Breast epithelium (tissue), 4 donors: ENCODE measurements around the gene KANSL1L. TPM values are rescaled to one million over a fixed set of nuclear protein-coding genes. Genes with fewer than 3 reads are reported as not detected.

Source experiments
- DNase-seq, 2 donors: peaks; one replicate each; pipeline ENCODE4 v3.0.0-alpha.2; 2019; ENCODE audit warnings: low spot score in 2 of 2
- H3K27ac ChIP-seq, 2 donors: fragments of 200-600 bp; sonication (generic) in 1 of 2; one replicate each; pipeline ENCODE4 v1.5.1; 2016 to 2019; ENCODE audit warnings: mild to moderate bottlenecking in 1 of 2
- H3K27me3 ChIP-seq, 2 donors: fragments of 200-600 bp; sonication (generic) in 1 of 2; one replicate each; pipeline versions ENCODE4 v1.5.1 to v1.6.0; 2017 to 2019; ENCODE audit warnings: control low read depth in 1 of 2, mild to moderate bottlenecking in 1 of 2
- H3K36me3 ChIP-seq: fragments of 200-600 bp; one replicate; pipeline ENCODE4 v1.5.1; 2019
- H3K4me1 ChIP-seq, 2 donors: fragments of 200-600 bp; sonication (generic); one replicate each; pipeline ENCODE4 v1.5.1; 2016 to 2019; ENCODE audit warnings: control low read depth in 1 of 2
- H3K4me3 ChIP-seq, 3 donors: fragments of 200-600 bp; sonication (generic); 1 replicate in 2 of 3; 2 replicates in 1 of 3; pipeline ENCODE4 v1.5.1; 2016 to 2019; ENCODE audit warnings: mild to moderate bottlenecking in 3 of 3, moderate library complexity in 2 of 3
- H3K9me3 ChIP-seq, 2 donors: fragments of 200-600 bp; sonication (generic) in 1 of 2; one replicate each; pipeline ENCODE4 v1.5.1; 2016 to 2019; ENCODE audit warnings: control low read depth in 1 of 2
- POLR2A ChIP-seq: fragments of 450-650 bp; IDR thresholded peaks from one replicate; pipeline ENCODE4 v1.6.1; 2016; ENCODE audit warnings: antibody characterized with exemption, mild to moderate bottlenecking, moderate library complexity
- POLR2AphosphoS5 ChIP-seq, 3 donors: sonication (generic); formaldehyde crosslinking; IDR thresholded peaks; one replicate each; pipeline ENCODE4 v1.6.1; 2017; ENCODE audit warnings: antibody characterized with exemption in 3 of 3
- intact Hi-C: fragments of 100-400 bp; cut with DNase I; formaldehyde crosslinking; loops from one replicate; pipeline ENCODE4 v1.15.1; 2023; ENCODE audit warnings: low total_unique reads
- total RNA-seq, 3 donors: library from RNA; depleted of rRNA; stranded (reverse); fragments of >200 nt; gene quantifications; one replicate each; pipeline ENCODE4 v1.1.0, GENCODE V29; 2016
- TF ChIP-seq, protein P1 (sequence below), 3 donors: fragments of 450-650 bp; IDR thresholded peaks; one replicate each; pipeline ENCODE4 v1.5.1; 2016 to 2017; ENCODE audit warnings: antibody characterized with exemption in 3 of 3, mild to moderate bottlenecking in 3 of 3, moderate library complexity in 3 of 3

KANSL1L gene
- total RNA-seq, 3 donors from 2014 or later = 40.3 to 55.8 (median 52.8) TPM

DNA sequence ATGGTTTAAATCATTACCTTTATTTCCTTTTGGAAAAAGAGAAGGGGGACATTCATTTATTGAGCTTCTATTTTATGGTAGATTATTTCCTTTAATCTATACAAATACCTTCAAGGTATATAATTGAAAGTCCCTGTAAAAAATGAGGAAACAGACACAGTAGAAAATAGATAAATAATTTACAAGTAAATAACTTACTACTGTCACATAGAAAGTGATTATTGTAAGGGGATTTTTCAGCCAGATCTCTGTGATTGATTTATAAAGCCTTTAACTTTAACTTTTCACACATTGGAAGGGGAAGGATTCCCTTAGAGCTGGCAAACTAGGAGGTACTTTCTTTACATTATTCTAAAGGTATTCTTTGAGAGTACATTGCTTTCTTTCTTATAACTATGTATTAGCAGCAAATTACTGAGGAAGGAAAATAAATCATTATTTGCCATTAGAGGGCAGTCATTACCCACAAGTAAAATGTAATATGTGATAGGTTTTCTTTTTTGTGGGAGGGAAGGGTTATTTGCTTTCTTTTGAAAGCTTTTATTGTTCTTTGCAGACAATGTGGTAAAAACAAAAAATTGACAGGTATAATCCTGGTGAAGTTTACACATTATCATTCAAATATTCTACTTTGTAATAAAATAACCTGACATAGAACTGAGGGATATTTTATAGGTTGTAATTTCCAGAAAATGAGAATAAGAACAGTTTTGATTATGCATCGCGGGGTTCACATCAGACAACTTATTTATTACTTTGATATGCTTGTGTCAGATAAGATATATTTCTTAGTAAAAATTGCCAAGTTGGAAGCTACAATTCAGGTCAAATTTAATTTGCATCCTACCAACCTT, 193.6 kb downstream of the KANSL1L start:
- intact Hi-C loops = no loop called here
- no peaks in the 10 kb centered on the region for H3K36me3 ChIP-seq
- no peaks in the 10 kb centered on the region for H3K9me3 ChIP-seq
- no peak overlapping the region for H3K27ac ChIP-seq
- TF ChIP-seq POLR2AphosphoS5 (IDR thresholded peaks at IDR 0.05) (no peak), POLR2A (no peak)
- TF ChIP-seq, protein P1, sequence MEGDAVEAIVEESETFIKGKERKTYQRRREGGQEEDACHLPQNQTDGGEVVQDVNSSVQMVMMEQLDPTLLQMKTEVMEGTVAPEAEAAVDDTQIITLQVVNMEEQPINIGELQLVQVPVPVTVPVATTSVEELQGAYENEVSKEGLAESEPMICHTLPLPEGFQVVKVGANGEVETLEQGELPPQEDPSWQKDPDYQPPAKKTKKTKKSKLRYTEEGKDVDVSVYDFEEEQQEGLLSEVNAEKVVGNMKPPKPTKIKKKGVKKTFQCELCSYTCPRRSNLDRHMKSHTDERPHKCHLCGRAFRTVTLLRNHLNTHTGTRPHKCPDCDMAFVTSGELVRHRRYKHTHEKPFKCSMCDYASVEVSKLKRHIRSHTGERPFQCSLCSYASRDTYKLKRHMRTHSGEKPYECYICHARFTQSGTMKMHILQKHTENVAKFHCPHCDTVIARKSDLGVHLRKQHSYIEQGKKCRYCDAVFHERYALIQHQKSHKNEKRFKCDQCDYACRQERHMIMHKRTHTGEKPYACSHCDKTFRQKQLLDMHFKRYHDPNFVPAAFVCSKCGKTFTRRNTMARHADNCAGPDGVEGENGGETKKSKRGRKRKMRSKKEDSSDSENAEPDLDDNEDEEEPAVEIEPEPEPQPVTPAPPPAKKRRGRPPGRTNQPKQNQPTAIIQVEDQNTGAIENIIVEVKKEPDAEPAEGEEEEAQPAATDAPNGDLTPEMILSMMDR (IDR thresholded peaks at IDR 0.05) = peak; percentile 23 to 62 (median 57)
- H3K4me1 ChIP-seq = no peaks in the 10 kb centered on the region
- peaks cover 0 to 3% of the 10 kb centered on the region in 2 donors for H3K27me3 ChIP-seq
- no peak overlapping the region for H3K4me3 ChIP-seq
- DNase-seq = no peak

DNA sequence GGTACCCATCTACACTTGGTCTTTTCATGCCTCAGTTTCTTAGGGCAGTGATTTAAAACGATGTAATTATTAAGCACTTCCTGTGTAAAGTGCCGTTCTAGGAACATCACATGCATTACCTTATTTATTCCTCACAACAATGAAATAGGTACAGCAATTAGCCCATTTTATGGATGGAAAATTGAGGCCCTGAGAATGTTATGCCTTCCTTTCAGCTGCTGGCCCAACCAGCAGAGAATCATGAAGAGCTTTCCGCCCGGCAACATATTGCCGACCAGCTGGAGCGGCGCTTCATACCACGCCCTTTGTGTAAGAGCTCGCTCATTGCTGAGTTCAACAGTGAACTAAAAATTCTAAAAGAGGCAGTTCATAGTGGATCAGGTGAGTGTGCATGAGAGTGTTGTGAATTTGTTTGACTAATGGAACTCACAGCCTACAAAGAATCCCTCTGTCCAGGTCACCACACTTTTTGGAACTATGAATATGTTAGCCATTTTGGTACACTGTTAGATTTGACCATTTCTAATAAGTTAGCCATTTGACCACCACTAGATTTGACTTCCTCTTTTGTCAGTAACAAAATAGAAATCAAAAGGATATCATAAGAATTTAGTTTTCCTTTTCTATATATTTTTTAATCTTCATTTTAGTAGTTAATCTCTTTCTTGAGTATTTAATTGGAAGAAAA, 194.4 kb downstream of the KANSL1L start:
- Histone ChIP-seq H3K9me3 (no peaks in the 10 kb centered on the region), H3K36me3 (no peaks in the 10 kb centered on the region), H3K4me1 (no peaks in the 10 kb centered on the region), H3K27ac (no peak overlapping the region), H3K4me3 (no peak overlapping the region), H3K27me3 (peaks cover 0 to 3% of the 10 kb centered on the region in 2 donors)
- TF ChIP-seq, protein P1 (IDR thresholded peaks at IDR 0.05) = no peak
- no peak for TF ChIP-seq POLR2A
- no peak for TF ChIP-seq POLR2AphosphoS5 (IDR thresholded peaks at IDR 0.05)
- intact Hi-C loops = no loop called here
- DNase-seq = no peak

DNA sequence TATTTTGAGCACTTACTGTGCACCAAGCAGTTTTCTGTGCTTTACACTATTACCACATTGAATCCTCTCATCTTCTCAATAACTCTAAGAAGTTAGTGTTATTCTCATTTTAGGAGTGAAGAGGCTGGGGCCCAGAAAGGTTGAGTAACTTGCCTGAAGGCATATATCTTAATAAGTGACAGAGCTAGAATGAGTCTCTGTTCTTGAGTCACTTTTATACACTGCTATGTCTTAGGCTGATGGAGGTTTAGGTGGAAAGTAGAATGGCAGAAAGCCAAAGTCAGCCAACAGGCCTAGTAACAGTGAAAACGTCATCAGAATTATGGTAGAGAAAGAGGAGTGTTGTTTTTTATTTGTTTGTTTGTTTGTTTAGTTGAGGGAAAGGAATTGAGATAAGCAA, 196.6 kb downstream of the KANSL1L start:
- H3K36me3 ChIP-seq = no peaks in the 10 kb centered on the region
- no peak overlapping the region for H3K27ac ChIP-seq
- DNase-seq = no peak
- intact Hi-C loops = no loop called here
- H3K4me1 ChIP-seq = no peaks in the 10 kb centered on the region
- no peaks in the 10 kb centered on the region for H3K9me3 ChIP-seq
- H3K27me3 ChIP-seq = peaks cover 0 to 3% of the 10 kb centered on the region in 2 donors
- no peak overlapping the region for H3K4me3 ChIP-seq
- no peak for TF ChIP-seq POLR2A
- TF ChIP-seq POLR2AphosphoS5 (IDR thresholded peaks at IDR 0.05) = no peak

DNA sequence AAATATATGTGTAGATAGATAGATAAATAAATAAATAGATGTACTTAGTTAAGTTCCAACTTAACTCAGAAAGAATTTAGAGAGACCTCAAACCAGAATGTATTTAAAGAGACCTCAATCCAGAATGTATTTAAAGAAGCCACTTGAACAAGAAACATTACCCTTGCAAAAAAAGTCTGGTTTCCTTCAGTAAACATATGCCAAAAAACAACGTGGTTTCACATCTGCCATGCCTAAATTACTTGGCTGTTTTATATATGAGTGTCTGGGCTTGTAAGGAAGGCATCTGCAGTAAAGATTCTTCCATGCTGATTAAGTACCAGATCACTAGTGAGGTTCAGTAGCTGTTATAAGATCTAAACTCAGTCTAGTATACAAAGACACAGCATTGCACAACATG, 197.9 kb downstream of the KANSL1L start:
- intact Hi-C loops = no loop called here
- H3K4me1 ChIP-seq = no peaks in the 10 kb centered on the region
- TF ChIP-seq, protein P1 (IDR thresholded peaks at IDR 0.05) = no peak
- no peak for TF ChIP-seq POLR2AphosphoS5 (IDR thresholded peaks at IDR 0.05)
- no peak for TF ChIP-seq POLR2A
- DNase-seq = no peak
- no peak overlapping the region for H3K4me3 ChIP-seq
- no peaks in the 10 kb centered on the region for H3K36me3 ChIP-seq
- H3K27me3 ChIP-seq = peaks cover 0 to 3% of the 10 kb centered on the region in 2 donors
- no peak overlapping the region for H3K27ac ChIP-seq
- no peaks in the 10 kb centered on the region for H3K9me3 ChIP-seq

Other genes starting within 250 kb of the KANSL1L start
- gene RPE, start 168.8 kb downstream of the KANSL1L start, total RNA-seq = 10 to 100 TPM; 48.8 to 68.2 (median 55.4) TPM
- gene ACADL, start 54.0 kb upstream of the KANSL1L start, total RNA-seq = 10 to 100 TPM in 1 of 3 donors, 1 to 10 TPM in 2; 2.0 to 27.5 (median 2.5) TPM
- gene MYL1, start 143.8 kb upstream of the KANSL1L start, total RNA-seq = not detected